HCT116 (cell line): ENCODE results near the gene TSPOAP1. TPM values are rescaled to one million over a fixed set of nuclear protein-coding genes. Genes with fewer than 3 reads are reported as not detected.

Source experiments
- ATAC-seq: fragments of 200-7000 bp; cut with Tn5 transposase; 2 replicates; pipeline ENCODE4 v1.9.1; 2020; ENCODE audit warnings: mild to moderate bottlenecking, moderate library complexity
- BruUV-seq: library from RNA; stranded (reverse); fragments of 400-500 nt; replicated peaks from 2 replicates; lab custom pipeline; 2021; lab: Mats Ljungman, UMichigan
- CTCF ChIA-PET: fragments of 300-600 bp; sonication (Branson Sonifier 250); formaldehyde crosslinking; loops from one replicate; lab custom pipeline; 2021; ENCODE audit warnings: antibody characterized with exemption; lab: Charles Lee
- POLR2A ChIA-PET: fragments of 300-600, 350-600 bp; sonication (Branson Sonifier 250); formaldehyde crosslinking; loops from one replicate; lab custom pipeline; 2021; ENCODE audit warnings: antibody characterized with exemption; lab: Charles Lee
- RAD21 ChIA-PET, 2 experiments: fragments of 300-600 bp; sonication (Branson Sonifier 250); formaldehyde crosslinking; loops; one replicate each; lab custom pipeline; 2023; ENCODE audit warnings: low total read pairs in 2 of 2; ENCODE audit not compliant: uncharacterized antibody in 2 of 2, unreplicated experiment in 2 of 2, low non-redundant PET in 1 of 2; lab: Charles Lee
- DNase-seq: peaks from one replicate; pipeline ENCODE4 v3.0.0-alpha.2; 2010; ENCODE audit warnings: low read depth, low spot score
- H2AFZ ChIP-seq: fragments of 200-600 bp; shearing (Covaris generic), sonication (generic); 2 replicates; pipeline ENCODE4 v1.6.1; 2017; ENCODE audit warnings: low read depth, mixed run types, mixed read lengths, antibody characterized with exemption, low read length; ENCODE audit not compliant: poor library complexity, severe bottlenecking
- H3K27ac ChIP-seq: 2 replicates; pipeline ENCODE4 v1.5.1; 2012; ENCODE audit warnings: low read depth, low read length
- H3K27me3 ChIP-seq: fragments of 200-600 bp; sonication (generic); 2 replicates; pipeline ENCODE4 v1.6.1; 2016; ENCODE audit warnings: mixed run types, low read length, mixed read lengths; ENCODE audit not compliant: insufficient read depth
- H3K36me3 ChIP-seq, 2 experiments: fragments of 200-500 bp in 1 of 2; fragments of 200-600 bp in 1 of 2; sonication (Bioruptor generic) in 1 of 2; sonication (generic) in 1 of 2; 2 replicates each; pipeline versions ENCODE4 v1.5.1 to v1.6.1; 2014 to 2016; ENCODE audit warnings: low read length in 2 of 2, inconsistent platforms in 1 of 2, mixed read lengths in 1 of 2, mixed run types in 1 of 2; ENCODE audit not compliant: insufficient read depth in 2 of 2, control insufficient read depth in 1 of 2
- H3K4me1 ChIP-seq, 2 experiments: fragments of 200-600 bp in 1 of 2; sonication (generic) in 1 of 2; 2 replicates each; pipeline versions ENCODE4 v1.5.1 to v1.6.1; 2012 to 2017; ENCODE audit warnings: low read length in 2 of 2, inconsistent platforms in 1 of 2, mild to moderate bottlenecking in 1 of 2, mixed read lengths in 1 of 2, mixed run types in 1 of 2, moderate library complexity in 1 of 2; ENCODE audit not compliant: insufficient read depth in 2 of 2, control insufficient read depth in 1 of 2
- H3K4me2 ChIP-seq: fragments of 200-600 bp; sonication (generic); 2 replicates; pipeline ENCODE4 v1.6.1; 2017; ENCODE audit warnings: mixed run types, low read length, mixed read lengths
- H3K4me3 ChIP-seq, 2 experiments: fragments of 200-600 bp in 1 of 2; sonication (generic) in 1 of 2; replicated peaks in 1 of 2; 2 replicates each; pipeline ENCODE4 v1.5.1; 2011 to 2016; ENCODE audit warnings: low read length in 2 of 2, control low read depth in 1 of 2, low read depth in 1 of 2, mild to moderate bottlenecking in 1 of 2, mixed read lengths in 1 of 2, mixed run types in 1 of 2
- H3K79me2 ChIP-seq: fragments of 200-600 bp; sonication (generic); 2 replicates; pipeline ENCODE4 v1.6.1; 2017; ENCODE audit warnings: mild to moderate bottlenecking, mixed run types, low read length, moderate library complexity, mixed read lengths; ENCODE audit not compliant: insufficient read depth
- H3K9ac ChIP-seq: fragments of 200-600 bp; sonication (generic); 2 replicates; pipeline ENCODE4 v1.6.1; 2016; ENCODE audit warnings: low read length, mixed read lengths
- H3K9me2 ChIP-seq: fragments of 200-600 bp; sonication (generic), shearing (Covaris generic); 2 replicates; pipeline ENCODE4 v1.6.1; 2017; ENCODE audit warnings: mixed run types, mild to moderate bottlenecking, moderate library complexity; ENCODE audit not compliant: insufficient read depth
- H3K9me3 ChIP-seq, 2 experiments: fragments of 200-500 bp in 1 of 2; fragments of 200-600 bp in 1 of 2; sonication (Bioruptor generic) in 1 of 2; sonication (generic) in 1 of 2; 2 replicates each; pipeline ENCODE4 v1.6.1; 2014 to 2017; ENCODE audit warnings: low read length in 2 of 2, mixed read lengths in 2 of 2, inconsistent platforms in 1 of 2, low read depth in 1 of 2, mild to moderate bottlenecking in 1 of 2, mixed run types in 1 of 2, moderate library complexity in 1 of 2; ENCODE audit not compliant: control insufficient read depth in 1 of 2, insufficient read depth in 1 of 2
- H4K20me1 ChIP-seq: fragments of 200-600 bp; sonication (generic), shearing (Covaris generic); 2 replicates; pipeline ENCODE4 v1.6.1; 2017; ENCODE audit warnings: mixed run types, mild to moderate bottlenecking, moderate library complexity; ENCODE audit not compliant: insufficient read depth
- CBX3 ChIP-seq: IDR thresholded peaks from 2 replicates; pipeline ENCODE4 v1.6.1; 2012; ENCODE audit warnings: low read depth
- ELF1 ChIP-seq: IDR thresholded peaks from 2 replicates; pipeline ENCODE4 v1.6.1; 2012; ENCODE audit warnings: low read depth, borderline replicate concordance
- EZH2 ChIP-seq: fragments of 200-600 bp; sonication (generic); IDR thresholded peaks from 2 replicates; pipeline ENCODE4 v1.6.1; 2017; ENCODE audit warnings: antibody characterized with exemption, mixed run types
- POLR2A ChIP-seq: IDR thresholded peaks from 2 replicates; pipeline ENCODE4 v1.7.0; 2011; ENCODE audit warnings: borderline replicate concordance; ENCODE audit not compliant: insufficient read depth, insufficient read length; ENCODE audit errors: extremely low read depth
- POLR2AphosphoS5 ChIP-seq: IDR thresholded peaks from 2 replicates; pipeline ENCODE4 v1.6.1; 2011; ENCODE audit warnings: mild to moderate bottlenecking, low read depth, low read length, moderate library complexity
- RAD21 ChIP-seq: IDR thresholded peaks from 2 replicates; pipeline ENCODE4 v1.6.1; 2012; ENCODE audit warnings: low read depth, mild to moderate bottlenecking
- REST ChIP-seq: IDR thresholded peaks from 2 replicates; pipeline ENCODE4 v1.6.1; 2012; ENCODE audit warnings: low read depth
- SRF ChIP-seq: IDR thresholded peaks from 2 replicates; pipeline ENCODE4 v1.6.1; 2012; ENCODE audit warnings: low read depth
- YY1 ChIP-seq: IDR thresholded peaks from 2 replicates; pipeline ENCODE4 v1.6.1; 2011; ENCODE audit warnings: low read length, low read depth, moderate library complexity, mild to moderate bottlenecking; ENCODE audit not compliant: insufficient replicate concordance; ENCODE audit errors: extremely low read depth
- ZFX ChIP-seq: fragments of 450-650 bp; IDR thresholded peaks from 2 replicates; pipeline ENCODE4 v1.6.1; 2017
- ZNF274 ChIP-seq: fragments of 200-500 bp; sonication (Bioruptor generic); IDR thresholded peaks from 2 replicates; pipeline ENCODE4 v1.6.1; 2014; ENCODE audit warnings: mild to moderate bottlenecking, low read depth, low read length, inconsistent platforms
- intact Hi-C: fragments of 100-400 bp; cut with micrococcal nuclease; formaldehyde crosslinking; loops from 2 replicates; pipeline ENCODE4 v1.10.0; 2022
- total RNA-seq: library from RNA; stranded (reverse); gene quantifications from one replicate; pipeline ENCODE4 v1.2.1, GENCODE V29; 2021; ENCODE audit not compliant: unreplicated experiment
- TF ChIP-seq, protein P1 (sequence below), 3 experiments: fragments of 200-600 bp in 1 of 3; sonication (generic) in 1 of 3; IDR thresholded peaks in 2 of 3; conservative IDR thresholded peaks in 1 of 3; 2 replicates each; pipeline ENCODE4 v1.5.1; 2012 to 2017; ENCODE audit warnings: low read depth in 2 of 3, low read length in 2 of 3, antibody characterized with exemption in 1 of 3, borderline replicate concordance in 1 of 3, control low read depth in 1 of 3, mild to moderate bottlenecking in 1 of 3, mixed read lengths in 1 of 3, mixed run types in 1 of 3, moderate library complexity in 1 of 3; ENCODE audit not compliant: insufficient read depth in 1 of 3
- TF ChIP-seq, protein P2 (sequence below): IDR thresholded peaks from 2 replicates; pipeline ENCODE4 v1.6.1; 2012

Gene TSPOAP1
- total RNA-seq, 1 experiment from 2014 or later, result 0.27 TPM

DNA sequence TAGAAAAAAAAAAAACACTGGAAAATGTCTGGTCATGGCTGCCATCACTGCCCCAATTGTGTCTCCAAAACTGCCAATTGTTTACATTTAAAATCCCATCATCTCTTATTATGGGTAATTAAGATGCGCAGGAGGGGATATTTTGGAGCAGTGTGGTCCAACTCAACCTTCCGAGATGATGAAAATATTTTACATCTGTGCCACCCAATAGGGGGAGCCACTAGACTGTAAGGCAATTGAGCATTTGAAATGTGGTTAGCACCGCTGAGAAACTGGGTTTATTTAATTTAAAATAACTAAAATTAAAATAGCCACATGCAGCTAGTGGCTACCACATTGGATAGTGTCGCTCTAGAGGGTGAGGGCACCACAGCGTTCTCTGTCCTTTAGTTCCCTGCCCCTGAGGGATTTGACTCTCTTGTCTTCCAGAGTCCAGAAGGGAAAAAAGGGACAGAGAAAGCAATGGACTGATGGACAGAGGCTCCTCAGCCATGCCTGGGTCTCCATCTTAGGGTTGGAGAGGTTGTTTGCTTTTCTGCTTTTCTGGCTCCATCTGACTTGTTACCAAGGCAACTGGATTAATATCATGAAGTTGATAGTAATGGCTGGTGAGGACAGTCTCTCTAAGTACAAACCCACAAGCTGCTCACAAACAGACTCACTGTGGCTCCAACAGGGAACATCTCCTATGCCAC is 51.3 kb downstream of the TSPOAP1 start:
- ATAC-seq (peak; percentile 74), DNase-seq (peak; percentile 18)
- H3K9ac ChIP-seq, result no peak overlapping the region
- TF ChIP-seq POLR2AphosphoS5 (no peak), RAD21 (peak; percentile 80)
- TF ChIP-seq, protein P1, sequence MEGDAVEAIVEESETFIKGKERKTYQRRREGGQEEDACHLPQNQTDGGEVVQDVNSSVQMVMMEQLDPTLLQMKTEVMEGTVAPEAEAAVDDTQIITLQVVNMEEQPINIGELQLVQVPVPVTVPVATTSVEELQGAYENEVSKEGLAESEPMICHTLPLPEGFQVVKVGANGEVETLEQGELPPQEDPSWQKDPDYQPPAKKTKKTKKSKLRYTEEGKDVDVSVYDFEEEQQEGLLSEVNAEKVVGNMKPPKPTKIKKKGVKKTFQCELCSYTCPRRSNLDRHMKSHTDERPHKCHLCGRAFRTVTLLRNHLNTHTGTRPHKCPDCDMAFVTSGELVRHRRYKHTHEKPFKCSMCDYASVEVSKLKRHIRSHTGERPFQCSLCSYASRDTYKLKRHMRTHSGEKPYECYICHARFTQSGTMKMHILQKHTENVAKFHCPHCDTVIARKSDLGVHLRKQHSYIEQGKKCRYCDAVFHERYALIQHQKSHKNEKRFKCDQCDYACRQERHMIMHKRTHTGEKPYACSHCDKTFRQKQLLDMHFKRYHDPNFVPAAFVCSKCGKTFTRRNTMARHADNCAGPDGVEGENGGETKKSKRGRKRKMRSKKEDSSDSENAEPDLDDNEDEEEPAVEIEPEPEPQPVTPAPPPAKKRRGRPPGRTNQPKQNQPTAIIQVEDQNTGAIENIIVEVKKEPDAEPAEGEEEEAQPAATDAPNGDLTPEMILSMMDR (IDR thresholded peaks at IDR 0.05 in 2 of 3, conservative IDR thresholded peaks at IDR 0.05 in 1 of 3; ENCODE audit: borderline replicate concordance in 1 of 3, insufficient read depth in 1 of 3, low read depth in 2 of 3, low read length in 2 of 3), result peak; percentile 73 to 80 (median 74); a peak in 5 of 6 replicates
- no peak overlapping the region for H2AFZ ChIP-seq
- H4K20me1 ChIP-seq, result no peaks in the 10 kb centered on the region
- H3K4me1 ChIP-seq, result peaks cover 0 to 3% of the 10 kb centered on the region in 2 experiments; a peak in 1 of 4 replicates
- no peak overlapping the region for H3K4me2 ChIP-seq
- no peaks in the 10 kb centered on the region for H3K9me2 ChIP-seq
- intact Hi-C loops, result loop anchor here (1.0 kb wide), 1 partner anchor 170 kb away; no protein-coding TSS in a partner anchor
- no peak overlapping the region for H3K27ac ChIP-seq
- H3K36me3 ChIP-seq, result no peaks in the 10 kb centered on the region
- no TSS peak for BruUV-seq
- H3K9me3 ChIP-seq, result no peaks in the 10 kb centered on the region
- ChIA-PET CTCF (interaction anchor here (0.9 kb wide), 1 partner anchor 27 kb away, joined by 3 read pairs; no protein-coding TSS in a partner anchor), POLR2A (interaction anchor here (0.7 kb wide), 1 partner anchor 354 kb away, joined by 3 read pairs; no protein-coding TSS in a partner anchor), RAD21 (no interaction called here)
- H3K79me2 ChIP-seq, result no peaks in the 10 kb centered on the region
- no peak overlapping the region for H3K4me3 ChIP-seq
- no peaks in the 10 kb centered on the region for H3K27me3 ChIP-seq

GRCh38 chr17:58276423-58276822 is 52.2 kb downstream of the TSPOAP1 start:
- Histone ChIP-seq H3K9me3 (no peaks in the 10 kb centered on the region), H3K4me2 (no peak overlapping the region), H3K27ac (no peak overlapping the region), H3K79me2 (no peaks in the 10 kb centered on the region), H3K9ac (no peak overlapping the region), H3K9me2 (no peaks in the 10 kb centered on the region), H2AFZ (no peak overlapping the region), H3K27me3 (no peaks in the 10 kb centered on the region), H3K4me1 (peaks cover 0 to 3% of the 10 kb centered on the region in 2 experiments; a peak in 1 of 4 replicates), H3K4me3 (no peak overlapping the region), H4K20me1 (no peaks in the 10 kb centered on the region), H3K36me3 (no peaks in the 10 kb centered on the region)
- CTCF ChIA-PET, result interaction anchor here (1.2 to 1.7 kb wide), 3 partner anchors 9 to 26 kb away, joined by 3 to 5 read pairs (median 4); no protein-coding TSS in a partner anchor
- POLR2A ChIA-PET, result no interaction called here
- BruUV-seq, result no TSS peak
- RAD21 ChIA-PET, result no interaction called here
- intact Hi-C loops, result no loop called here
- ATAC-seq (no peak), DNase-seq (no peak)
- TF ChIP-seq YY1 (no peak), REST (no peak), CBX3 (no peak), EZH2 (no peak), POLR2A (no peak), RAD21 (no peak), ZFX (no peak), ZNF274 (no peak), SRF (no peak), ELF1 (no peak)
- TF ChIP-seq, protein P2, sequence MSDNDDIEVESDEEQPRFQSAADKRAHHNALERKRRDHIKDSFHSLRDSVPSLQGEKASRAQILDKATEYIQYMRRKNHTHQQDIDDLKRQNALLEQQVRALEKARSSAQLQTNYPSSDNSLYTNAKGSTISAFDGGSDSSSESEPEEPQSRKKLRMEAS, result no peak
